ENCODE data around the gene RAE1.

RAE1 gene

GRCh38 chr20:57374343-57374930 is 23.4 kb downstream of the RAE1 start:
- no peak for FAIRE-seq

DNA sequence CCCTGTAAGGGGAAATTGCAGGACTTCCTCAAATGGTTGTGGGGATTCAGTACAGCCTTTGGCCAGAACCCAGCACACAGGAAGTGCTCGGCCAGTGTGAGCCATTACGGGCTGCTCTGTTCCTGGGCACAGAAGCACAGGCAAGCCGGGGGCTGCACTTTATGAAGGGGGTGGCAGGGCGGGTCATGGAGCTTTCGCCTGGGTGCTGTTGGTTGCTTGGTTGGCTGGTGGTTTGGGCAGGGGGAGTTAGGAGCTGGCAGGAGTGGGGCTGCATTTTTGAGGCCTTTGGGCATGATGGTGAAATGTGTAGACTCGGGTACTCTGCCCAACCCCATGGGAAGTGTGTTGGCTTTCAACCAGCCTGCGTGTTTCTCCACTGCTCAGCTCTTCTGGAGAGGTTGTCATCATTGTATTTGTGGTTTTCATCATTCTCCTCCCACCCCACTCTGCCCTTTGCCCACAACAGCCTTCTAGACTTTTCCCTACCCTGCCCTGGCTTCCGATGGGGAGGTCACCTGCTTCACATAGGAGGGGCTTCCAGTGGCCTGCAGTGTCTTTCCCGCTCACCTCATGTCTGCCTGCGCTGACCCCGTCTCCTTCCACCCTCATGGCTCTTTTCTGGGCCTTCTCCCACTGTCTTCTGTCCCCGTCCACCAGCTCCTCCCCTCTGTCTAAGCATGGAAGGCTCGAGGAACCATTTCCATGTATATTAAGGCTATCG is 24.0 kb downstream of the RAE1 start:
- FAIRE-seq: no peak

DNA sequence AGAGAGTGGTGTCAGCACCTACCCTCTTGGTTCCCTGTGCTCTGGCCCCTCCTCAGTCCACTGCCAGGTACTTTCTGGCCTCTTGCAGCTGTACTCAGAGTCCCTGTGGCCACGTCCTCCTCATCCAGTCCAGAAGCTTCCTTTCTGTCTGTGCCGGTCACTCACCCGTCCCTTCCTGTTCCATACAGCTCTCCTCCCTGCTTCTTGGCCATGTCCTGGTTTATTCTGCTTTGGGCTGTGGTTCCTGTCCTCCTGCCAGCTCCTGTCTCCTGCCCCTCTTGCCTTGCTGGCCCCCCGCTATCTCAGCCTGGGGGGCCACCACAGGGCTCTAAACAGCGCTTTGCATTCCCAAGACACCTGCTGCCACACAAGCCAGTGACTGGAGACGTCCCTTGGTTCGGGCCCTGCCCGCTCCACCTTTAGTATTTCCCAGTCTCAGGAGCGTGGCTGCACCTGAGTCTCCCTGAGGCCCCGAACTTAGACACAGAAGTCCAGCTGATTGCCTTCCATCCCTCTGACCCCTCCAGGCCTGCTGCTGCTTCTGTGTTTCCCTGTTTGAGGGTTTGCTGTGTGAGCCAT is 24.7 kb downstream of the RAE1 start:
- no peak for FAIRE-seq

DNA sequence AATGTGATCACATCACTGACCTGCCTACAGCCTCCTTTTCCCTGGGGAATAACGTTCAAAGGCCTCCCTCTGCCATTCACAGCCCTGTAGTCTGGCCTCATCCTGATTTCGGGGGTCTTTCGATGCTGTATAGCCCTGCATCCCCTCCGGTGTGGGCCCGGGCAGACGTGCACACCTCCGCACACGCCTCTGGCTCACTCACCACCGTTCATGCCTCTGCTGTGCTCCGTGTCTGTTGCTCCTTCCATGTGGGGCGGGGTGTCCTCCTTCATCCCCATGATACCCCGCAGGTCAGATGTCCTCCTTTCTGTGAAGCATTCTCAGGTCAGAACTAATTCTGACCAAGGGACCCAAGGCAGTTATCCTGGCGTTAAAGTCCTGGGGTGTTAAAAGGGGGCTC is 26.3 kb downstream of the RAE1 start:
- FAIRE-seq: no peak

DNA sequence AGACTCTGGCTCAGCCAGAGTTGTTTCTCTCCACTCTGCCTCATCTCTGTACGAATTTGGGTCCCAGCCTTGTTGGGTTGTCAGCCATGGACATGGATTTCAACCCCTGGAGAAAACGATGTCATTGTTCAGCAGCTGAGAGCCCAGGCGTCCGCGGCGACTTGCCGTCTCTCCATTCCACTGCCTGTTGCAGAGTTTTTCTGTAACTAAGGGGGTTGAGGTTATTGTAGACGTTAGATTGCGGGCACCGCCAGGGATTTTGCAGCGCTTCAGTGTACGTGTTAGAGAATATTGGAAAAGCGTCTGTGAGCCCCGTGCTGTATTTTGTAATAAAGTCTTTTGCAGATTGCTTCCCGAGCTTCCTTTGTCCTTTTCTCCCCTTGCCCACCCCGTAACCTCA is 27.1 kb downstream of the RAE1 start:
- no peak for FAIRE-seq

DNA sequence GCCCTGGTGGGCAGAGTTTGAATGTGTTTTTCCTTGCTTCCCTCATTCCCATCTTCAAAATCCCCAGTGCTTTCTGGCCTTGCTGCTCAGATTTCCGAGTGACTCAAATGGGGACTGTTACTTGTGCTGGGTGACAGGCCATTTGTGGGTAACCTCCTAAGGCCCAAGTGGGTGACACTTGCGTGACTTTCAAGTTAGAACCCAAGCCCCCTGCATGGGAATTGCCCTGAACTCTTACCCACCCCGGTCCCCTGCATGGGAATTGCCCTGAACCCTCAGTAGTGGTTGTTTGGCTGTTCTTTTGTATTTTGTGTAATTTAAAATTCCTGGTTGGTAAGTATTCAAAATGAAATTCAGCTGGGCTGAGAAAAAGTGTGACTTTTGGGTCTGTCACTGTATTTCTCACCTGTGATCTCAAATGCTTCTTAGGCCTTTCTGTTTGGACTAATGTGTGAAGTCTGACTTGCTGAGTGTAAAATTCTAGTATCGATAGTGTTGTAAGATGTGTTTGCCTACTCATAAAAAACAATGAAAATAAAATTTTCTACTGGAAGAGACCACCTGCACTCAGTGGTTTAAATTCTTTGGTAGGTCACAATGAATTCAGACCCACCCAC is 27.7 kb downstream of the RAE1 start:
- FAIRE-seq: no peak

DNA sequence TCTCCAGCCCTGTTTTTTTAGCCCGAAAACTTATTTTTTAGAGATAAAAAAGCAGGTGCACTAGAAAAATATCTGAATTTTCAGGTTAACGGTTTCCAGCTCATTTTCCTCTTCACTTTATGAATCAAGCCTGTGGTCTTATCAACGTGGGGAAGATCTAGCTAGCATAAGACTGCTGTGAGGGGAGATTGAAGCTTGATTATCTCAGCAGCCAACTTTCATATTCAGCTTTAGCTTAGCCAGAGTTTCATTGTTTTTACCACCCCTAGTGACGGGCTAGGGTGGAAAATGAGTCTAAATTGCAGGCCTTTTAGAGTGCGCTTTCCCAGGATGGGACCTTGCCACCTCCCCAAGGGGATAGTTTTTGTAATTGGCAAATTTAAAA is 28.2 kb downstream of the RAE1 start:
- FAIRE-seq: no peak

- FAIRE-seq: no peak
These were observed 29.2 kb downstream of the RAE1 start for GRCh38 chr20:57380081-57380750.

DNA sequence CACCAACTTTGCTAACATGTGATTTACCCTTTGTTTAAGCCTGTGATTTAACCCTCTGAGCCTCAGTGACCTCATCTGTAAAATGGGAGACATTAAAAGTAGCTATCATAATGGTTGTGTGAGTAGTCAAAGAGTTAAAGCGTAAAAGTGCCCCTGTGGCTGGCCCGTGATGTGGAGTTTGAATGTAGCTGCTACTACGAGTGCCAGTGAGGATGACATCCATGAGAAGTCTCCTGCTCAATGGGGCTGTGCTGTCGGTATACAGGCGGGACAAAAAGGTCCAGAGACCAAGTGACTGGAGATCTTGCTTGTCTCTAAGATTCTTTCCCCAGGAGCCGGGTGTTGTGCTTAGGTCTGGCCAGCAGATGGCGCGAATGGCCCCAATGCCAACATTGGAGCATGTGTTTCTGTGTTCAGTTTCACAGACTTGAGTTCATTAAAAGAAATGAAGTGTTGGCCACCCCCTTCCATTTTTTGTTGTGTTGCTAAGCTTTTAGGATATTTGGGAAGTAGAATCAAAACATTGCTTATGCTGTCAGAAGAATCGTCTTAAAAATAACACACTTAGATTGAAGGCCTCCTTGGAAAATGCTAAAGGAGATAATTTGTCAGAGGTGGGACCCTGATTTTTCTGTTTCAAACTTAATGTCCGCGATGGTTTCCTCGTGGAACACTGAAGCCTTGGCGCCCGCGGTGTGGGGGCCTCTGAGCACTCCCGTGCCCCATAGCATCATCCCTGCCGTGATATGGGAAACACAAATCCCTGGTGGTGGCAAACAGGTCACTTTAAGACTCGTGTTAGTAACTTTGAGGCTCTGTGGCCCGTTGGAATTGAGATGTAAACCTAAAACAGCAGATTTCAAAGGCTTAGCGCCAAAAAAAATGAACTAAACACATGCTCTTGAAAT is 30.8 kb downstream of the RAE1 start:
- FAIRE-seq: peak; percentile 49

GRCh38 chr20:57382516-57382915 is 31.5 kb downstream of the RAE1 start:
- no peak for FAIRE-seq

GRCh38 chr20:57383447-57384347 is 32.6 kb downstream of the RAE1 start:
- no peak for FAIRE-seq

DNA sequence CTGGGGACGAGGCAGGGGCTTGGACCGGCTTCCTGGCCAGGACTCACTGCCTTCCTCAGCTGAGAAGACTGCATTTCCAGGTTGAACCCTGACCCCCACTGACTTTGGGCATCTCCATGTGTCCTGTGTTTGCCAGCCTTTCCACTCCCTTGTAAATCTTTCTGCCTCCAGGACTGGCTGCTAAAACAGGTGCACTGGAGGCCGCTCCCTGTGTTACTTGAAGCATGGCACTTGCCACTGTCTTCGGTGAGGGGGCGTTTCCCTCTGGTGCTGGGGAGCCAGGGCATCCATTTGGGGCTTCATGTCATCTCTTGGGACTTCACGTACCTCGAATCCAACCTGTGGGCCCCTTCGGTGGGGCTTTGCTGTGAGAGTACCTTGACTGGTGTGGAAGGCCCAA is 33.4 kb downstream of the RAE1 start:
- no peak for FAIRE-seq

DNA sequence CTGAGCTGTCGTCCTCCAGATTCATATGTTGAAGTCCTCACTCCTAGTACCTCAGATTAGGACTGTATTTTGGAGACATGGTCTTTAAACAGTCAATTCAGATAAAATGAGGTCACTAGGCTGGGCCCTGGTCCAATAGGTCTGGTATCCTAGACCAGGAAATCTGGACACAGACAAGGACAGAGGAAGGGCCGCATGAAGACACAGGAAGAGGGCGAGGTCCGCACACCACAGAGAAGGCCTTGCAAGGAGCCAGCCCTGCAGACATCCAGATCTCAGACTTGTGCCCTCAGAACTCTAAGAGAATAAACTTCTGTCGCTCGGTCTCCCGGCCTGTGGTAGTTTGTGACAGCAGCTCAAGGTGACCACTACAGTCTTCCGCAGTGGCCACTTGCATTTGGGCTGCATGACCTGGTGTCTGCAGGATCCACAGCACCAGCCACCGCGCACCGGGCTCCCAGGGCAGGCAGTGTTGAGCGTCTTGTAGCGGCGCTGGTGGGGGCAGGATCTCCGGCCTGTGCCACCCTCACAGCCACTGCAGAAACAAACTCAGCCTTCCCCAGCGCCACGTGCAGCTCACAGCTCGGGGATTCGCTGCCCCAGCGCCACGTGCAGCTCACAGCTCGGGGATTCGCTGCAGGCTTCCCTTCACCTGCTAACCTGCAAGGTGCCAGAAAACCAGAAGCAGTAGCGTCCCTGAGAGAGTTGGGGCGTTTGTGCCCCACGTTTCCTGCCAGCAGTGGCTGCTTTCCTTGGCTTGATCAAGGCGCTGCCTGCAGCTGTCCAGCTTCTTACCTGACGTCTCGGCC is 34.1 kb downstream of the RAE1 start:
- no peak for FAIRE-seq

- FAIRE-seq: no peak
These were observed 34.9 kb downstream of the RAE1 start for GRCh38 chr20:57385940-57386339.

GRCh38 chr20:57386762-57387161 is 35.7 kb downstream of the RAE1 start:
- no peak for FAIRE-seq

GRCh38 chr20:57387463-57387862 is 36.4 kb downstream of the RAE1 start:
- FAIRE-seq: no peak

DNA sequence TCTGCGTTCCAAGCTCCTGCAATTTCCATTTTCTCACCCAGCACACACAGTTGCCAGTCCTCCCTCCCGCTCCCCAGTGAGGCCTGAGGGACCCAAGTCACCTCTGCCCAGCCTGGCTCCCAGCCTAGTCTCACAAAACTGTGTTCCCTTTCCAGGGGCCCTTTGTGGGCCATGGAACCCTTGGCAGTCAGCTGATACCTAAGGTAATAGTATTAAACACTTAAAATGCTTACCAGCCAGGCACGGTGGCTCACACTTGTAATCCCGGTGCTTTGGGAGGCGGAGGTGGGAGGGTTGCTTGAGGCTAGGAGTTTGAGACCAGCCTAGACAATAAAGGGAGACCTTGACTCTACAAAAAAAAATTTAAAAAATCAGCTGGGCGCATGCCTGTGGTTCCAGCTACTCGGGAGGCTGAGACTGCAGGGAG is 36.9 kb downstream of the RAE1 start:
- FAIRE-seq: no peak

DNA sequence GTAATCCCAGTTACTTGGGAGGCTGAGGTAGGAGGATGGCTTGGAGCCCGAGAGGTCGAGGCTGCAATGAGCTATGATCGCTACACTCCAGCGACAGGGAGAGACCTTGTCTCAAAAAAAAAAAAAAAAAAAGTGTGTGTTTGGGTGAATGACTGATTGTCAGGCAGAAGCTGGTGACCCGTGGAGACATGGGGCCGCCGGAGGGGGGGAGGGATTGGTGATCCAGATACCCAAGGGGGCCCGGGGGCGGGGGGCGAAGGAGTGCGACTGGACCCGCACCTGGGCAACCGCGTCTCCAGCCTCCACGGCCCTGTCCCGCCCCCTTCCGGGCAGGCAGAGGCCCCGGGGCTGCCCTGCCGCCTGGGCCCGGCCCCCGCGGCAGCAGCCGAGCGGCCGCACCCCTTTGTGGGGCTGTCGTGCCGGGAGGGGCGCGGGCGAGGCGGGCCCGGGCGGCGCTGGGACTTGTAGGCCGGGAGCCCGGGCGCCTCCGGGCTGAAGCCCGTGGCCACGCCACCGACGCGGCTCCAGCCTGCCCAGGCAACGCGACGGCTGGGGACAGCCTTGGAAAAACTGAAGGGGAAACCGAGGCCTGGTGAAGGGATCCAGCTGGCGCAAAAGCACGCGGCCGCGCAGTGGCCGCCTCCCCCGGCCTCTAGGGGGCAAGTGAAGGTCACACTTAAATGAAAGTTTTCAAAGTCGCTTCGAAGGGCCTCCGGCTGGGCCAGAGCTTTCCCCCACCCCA is 38.1 kb downstream of the RAE1 start:
- FAIRE-seq: no peak

- no peak for FAIRE-seq
These were observed 38.9 kb downstream of the RAE1 start for GRCh38 chr20:57389695-57390603.

Measured in islet of Langerhans (tissue), 1 donor.